ENCODE measurements around the gene MPHOSPH9. TPM values are rescaled to one million over a fixed set of nuclear protein-coding genes. Genes with fewer than 3 reads are reported as not detected.
A peak's percentile ranks its signal among the peaks of the same experiment; 100 is the strongest.

Gene MPHOSPH9
- polyA plus RNA-seq, 3 donors: 34.0 to 38.8 (median 38.6) TPM

- DNase-seq (ENCODE audit: extremely low read depth in 1 of 11, low read depth in 9 of 11, low spot score in 4 of 11): no peak
Observed at GRCh38 chr12:123160801-123161487, 72.0 kb downstream of the MPHOSPH9 start.

- DNase-seq (ENCODE audit: extremely low read depth in 1 of 11, low read depth in 9 of 11, low spot score in 4 of 11): no peak
Observed at GRCh38 chr12:123153906-123154305, 79.0 kb downstream of the MPHOSPH9 start.

- no peak for DNase-seq (ENCODE audit: extremely low read depth in 1 of 11, low read depth in 9 of 11, low spot score in 4 of 11)
Observed at GRCh38 chr12:123152833-123153232, 80.1 kb downstream of the MPHOSPH9 start.

GRCh38 chr12:123151457-123152454 is 81.2 kb downstream of the MPHOSPH9 start:
- no peak for DNase-seq (ENCODE audit: extremely low read depth in 1 of 11, low read depth in 9 of 11, low spot score in 4 of 11)

- peak in 4 of 11 donors; percentile 43 to 62 (median 60) for DNase-seq (ENCODE audit: extremely low read depth in 1 of 11, low read depth in 9 of 11, low spot score in 4 of 11)
Observed at GRCh38 chr12:123150744-123151456, 82.0 kb downstream of the MPHOSPH9 start, which contains the start of gene PITPNM2. Gene PITPNM2 (minus strand): TSS chr12:123151090. CDS start chr12:123034590, 116,500 bp downstream.

GRCh38 chr12:123150275-123150743 is 82.6 kb downstream of the MPHOSPH9 start:
- no peak for DNase-seq (ENCODE audit: extremely low read depth in 1 of 11, low read depth in 9 of 11, low spot score in 4 of 11)

GRCh38 chr12:123149501-123150274 is 83.3 kb downstream of the MPHOSPH9 start:
- no peak for DNase-seq (ENCODE audit: extremely low read depth in 1 of 11, low read depth in 9 of 11, low spot score in 4 of 11)

- DNase-seq (ENCODE audit: extremely low read depth in 1 of 11, low read depth in 9 of 11, low spot score in 4 of 11): no peak
Observed at GRCh38 chr12:123149088-123149487, 83.9 kb downstream of the MPHOSPH9 start.

- no peak for DNase-seq (ENCODE audit: extremely low read depth in 1 of 11, low read depth in 9 of 11, low spot score in 4 of 11)
Observed at GRCh38 chr12:123148655-123149054, 84.3 kb downstream of the MPHOSPH9 start.

- no peak for DNase-seq (ENCODE audit: extremely low read depth in 1 of 11, low read depth in 9 of 11, low spot score in 4 of 11)
Observed at GRCh38 chr12:123148223-123148622, 84.7 kb downstream of the MPHOSPH9 start.

- no peak for DNase-seq (ENCODE audit: extremely low read depth in 1 of 11, low read depth in 9 of 11, low spot score in 4 of 11)
Observed at GRCh38 chr12:123145211-123145610, 87.7 kb downstream of the MPHOSPH9 start.

- DNase-seq (ENCODE audit: extremely low read depth in 1 of 11, low read depth in 9 of 11, low spot score in 4 of 11): no peak
Observed at GRCh38 chr12:123143736-123144461, 89.0 kb downstream of the MPHOSPH9 start.

GRCh38 chr12:123142921-123143735 is 89.8 kb downstream of the MPHOSPH9 start:
- DNase-seq (ENCODE audit: extremely low read depth in 1 of 11, low read depth in 9 of 11, low spot score in 4 of 11): no peak

- no peak for DNase-seq (ENCODE audit: extremely low read depth in 1 of 11, low read depth in 9 of 11, low spot score in 4 of 11)
Observed at GRCh38 chr12:123142518-123142840, 90.5 kb downstream of the MPHOSPH9 start.

- no peak for DNase-seq (ENCODE audit: extremely low read depth in 1 of 11, low read depth in 9 of 11, low spot score in 4 of 11)
Observed at GRCh38 chr12:123141615-123142517, 91.1 kb downstream of the MPHOSPH9 start.

All from renal cortex interstitium (tissue), 11 donors.